Measurements from ENCODE around the gene PRR29.

PRR29 gene

DNA sequence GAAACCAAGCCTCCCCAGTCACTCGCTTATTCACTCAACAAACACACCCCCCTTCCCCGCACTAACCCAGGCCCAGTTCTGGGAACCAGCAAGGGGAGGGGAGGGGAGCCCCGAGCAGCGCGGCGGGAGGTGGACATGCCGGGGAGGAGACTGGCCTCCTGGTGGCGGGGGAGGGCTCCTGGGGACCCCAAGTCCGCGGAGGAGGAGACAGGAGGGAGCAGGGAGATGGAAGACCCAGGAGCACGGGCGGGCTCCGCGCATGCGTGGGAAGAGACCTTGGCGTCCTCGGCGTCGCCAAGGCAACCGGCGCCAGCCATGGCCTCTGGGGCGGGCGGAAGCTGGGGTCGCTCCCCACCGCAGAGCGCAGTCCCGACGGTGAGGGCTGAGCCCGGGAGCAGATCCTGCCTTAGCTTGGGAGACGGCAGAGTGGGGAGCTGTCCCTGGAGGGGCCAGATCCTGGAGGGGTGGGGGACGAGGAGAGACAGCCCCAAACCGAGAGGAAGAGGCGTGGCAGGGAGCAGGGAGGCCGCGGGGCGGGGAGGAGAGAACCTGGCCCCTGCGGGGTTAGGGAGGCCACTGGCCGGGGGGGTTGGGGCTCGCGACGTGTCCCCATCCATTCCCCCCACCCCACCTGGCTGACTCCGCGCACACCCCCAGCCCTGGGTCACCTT, at the start of gene PRR29:
TSS of gene PRR29 (plus strand) at position 302 of the 671 bp plus-strand sequence. CDS start at position 316, 14 bp downstream.
- Histone ChIP-seq H3K4me3 (ENCODE audit: low read length) (peak within 1 kb of the TSS; percentile 8), H3K9ac (ENCODE audit: low read length) (peak within 1 kb of the TSS; percentile 47), H3K36me3 (ENCODE audit: control insufficient read depth, insufficient read depth, low read length) (no peaks in the 10 kb centered on the region), H3K4me1 (ENCODE audit: control insufficient read depth, insufficient read depth, low read length) (peaks cover 38% of the 10 kb centered on the region), H3K9me3 (ENCODE audit: control insufficient read depth, low read length) (no peaks in the 10 kb centered on the region), H3K27me3 (ENCODE audit: control insufficient read depth, insufficient read depth, low read length) (peaks cover 26% of the 10 kb centered on the region)

DNA sequence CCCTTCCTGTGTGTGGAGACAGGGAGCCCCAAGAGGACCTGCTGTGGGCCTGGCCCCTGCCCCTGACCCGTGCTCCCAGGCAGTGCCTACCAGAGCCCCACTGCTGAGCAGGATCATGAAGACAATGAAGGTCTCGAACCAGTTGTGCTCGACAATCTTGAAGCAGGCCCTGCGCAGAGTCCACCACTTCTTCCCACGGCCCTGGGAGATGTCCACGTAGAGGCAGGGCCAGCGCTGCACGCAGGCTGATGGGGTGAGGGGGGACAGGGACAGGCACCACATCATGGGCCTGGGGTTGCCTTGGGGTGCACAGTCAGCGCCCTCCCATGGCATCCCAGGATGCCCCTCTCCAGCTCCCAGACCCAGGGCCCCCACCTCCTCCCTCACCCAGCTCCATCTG, 49.6 kb upstream of the PRR29 start:
- Histone ChIP-seq H3K9ac (ENCODE audit: low read length) (no peak overlapping the region), H3K9me3 (ENCODE audit: control insufficient read depth, low read length) (no peaks in the 10 kb centered on the region), H3K27me3 (ENCODE audit: control insufficient read depth, insufficient read depth, low read length) (peaks cover 9% of the 10 kb centered on the region), H3K4me3 (ENCODE audit: low read length) (no peak overlapping the region), H3K4me1 (ENCODE audit: control insufficient read depth, insufficient read depth, low read length) (no peaks in the 10 kb centered on the region), H3K36me3 (ENCODE audit: control insufficient read depth, insufficient read depth, low read length) (no peaks in the 10 kb centered on the region)

DNA sequence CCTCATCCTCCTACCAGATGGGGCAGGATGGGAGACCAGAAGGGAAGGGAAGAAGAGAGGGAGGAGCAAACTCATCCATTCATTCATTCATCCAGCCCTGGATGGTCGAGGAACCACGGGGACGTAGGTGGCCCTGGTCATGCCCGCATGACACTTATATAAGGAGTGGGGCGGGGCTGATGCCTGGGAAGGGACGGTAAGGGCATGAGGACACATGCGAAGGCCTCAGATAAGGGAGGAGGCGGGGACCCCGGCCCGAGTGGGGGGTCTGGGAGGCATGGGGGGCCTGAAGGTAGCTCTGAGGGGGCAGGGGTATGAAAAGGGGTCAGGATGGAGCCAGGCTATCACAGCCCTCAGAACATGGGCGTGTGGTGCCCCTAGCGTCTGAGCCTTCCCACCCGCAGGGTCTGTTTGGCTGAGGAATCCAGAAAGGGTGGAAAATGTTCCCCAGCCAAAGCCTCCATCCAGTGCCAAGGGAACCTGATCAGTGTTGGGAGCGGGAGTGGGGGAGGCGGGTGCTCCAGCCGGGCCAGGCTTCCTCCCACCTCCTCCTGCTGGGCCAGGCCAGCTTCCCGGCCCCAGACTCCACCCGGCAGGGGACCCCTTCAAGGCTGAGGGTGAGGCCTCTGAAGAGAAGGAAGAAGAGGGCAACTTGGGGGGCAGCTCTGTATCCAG, 48.4 kb upstream of the PRR29 start:
- no peak overlapping the region for H3K4me3 ChIP-seq (ENCODE audit: low read length)
- H3K27me3 ChIP-seq (ENCODE audit: control insufficient read depth, insufficient read depth, low read length): peaks cover 13% of the 10 kb centered on the region

DNA sequence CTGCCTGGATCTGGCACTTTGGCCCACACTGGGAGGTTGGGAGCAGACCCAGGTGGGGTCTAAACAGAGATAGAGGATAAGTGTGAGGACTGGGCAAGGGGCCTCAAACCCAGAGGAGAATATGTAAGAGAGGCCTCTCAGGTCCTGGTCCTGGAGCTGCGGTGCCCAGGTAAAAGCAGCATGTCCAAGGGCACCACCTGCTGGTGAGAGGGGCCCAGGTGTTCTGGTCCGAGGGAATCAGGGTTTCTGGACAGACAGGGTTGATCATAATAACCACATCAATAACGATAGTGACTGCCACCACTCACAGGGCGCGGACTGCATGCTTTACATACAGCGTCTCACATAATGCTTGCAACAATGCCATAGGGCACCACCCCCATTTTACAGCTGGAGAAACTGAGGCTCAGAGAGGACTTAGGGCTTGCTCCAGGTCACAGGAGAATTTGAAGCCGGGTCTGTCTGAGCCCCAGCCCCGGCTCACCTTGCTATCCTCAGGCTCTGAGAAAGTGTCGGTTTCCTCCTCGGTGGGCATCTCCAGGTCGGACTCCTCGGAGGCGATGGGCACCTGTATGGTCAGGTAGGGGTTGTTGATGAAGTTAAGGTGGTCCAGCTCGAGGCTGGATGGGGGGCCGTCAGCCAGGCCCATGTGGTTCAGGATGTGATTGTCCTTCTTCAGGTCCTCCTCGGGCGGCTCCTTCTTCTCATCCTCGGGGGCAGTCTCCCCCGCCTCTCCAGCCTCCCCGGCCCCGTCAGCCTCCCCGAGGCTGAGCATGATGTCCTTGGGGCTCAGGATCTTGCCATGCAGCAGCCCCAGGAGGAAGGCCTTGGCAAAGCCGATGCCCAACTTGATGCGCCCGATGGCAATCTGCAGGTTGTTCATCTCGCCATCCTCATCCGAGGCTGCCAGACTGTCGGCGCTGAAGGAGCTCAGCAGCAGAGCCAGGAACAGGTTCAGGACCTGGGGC, 46.9 kb upstream of the PRR29 start:
- Histone ChIP-seq H3K9ac (ENCODE audit: low read length) (no peak overlapping the region), H3K4me3 (ENCODE audit: low read length) (no peak overlapping the region), H3K9me3 (ENCODE audit: control insufficient read depth, low read length) (no peaks in the 10 kb centered on the region), H3K4me1 (ENCODE audit: control insufficient read depth, insufficient read depth, low read length) (no peaks in the 10 kb centered on the region), H3K27me3 (ENCODE audit: control insufficient read depth, insufficient read depth, low read length) (peaks cover 13% of the 10 kb centered on the region), H3K36me3 (ENCODE audit: control insufficient read depth, insufficient read depth, low read length) (no peaks in the 10 kb centered on the region)

More for the DNA sequence above, 48.4 kb upstream of the PRR29 start:
- Histone ChIP-seq H3K9ac (ENCODE audit: low read length) (no peak overlapping the region), H3K36me3 (ENCODE audit: control insufficient read depth, insufficient read depth, low read length) (no peaks in the 10 kb centered on the region), H3K4me1 (ENCODE audit: control insufficient read depth, insufficient read depth, low read length) (no peaks in the 10 kb centered on the region), H3K9me3 (ENCODE audit: control insufficient read depth, low read length) (no peaks in the 10 kb centered on the region)

DNA sequence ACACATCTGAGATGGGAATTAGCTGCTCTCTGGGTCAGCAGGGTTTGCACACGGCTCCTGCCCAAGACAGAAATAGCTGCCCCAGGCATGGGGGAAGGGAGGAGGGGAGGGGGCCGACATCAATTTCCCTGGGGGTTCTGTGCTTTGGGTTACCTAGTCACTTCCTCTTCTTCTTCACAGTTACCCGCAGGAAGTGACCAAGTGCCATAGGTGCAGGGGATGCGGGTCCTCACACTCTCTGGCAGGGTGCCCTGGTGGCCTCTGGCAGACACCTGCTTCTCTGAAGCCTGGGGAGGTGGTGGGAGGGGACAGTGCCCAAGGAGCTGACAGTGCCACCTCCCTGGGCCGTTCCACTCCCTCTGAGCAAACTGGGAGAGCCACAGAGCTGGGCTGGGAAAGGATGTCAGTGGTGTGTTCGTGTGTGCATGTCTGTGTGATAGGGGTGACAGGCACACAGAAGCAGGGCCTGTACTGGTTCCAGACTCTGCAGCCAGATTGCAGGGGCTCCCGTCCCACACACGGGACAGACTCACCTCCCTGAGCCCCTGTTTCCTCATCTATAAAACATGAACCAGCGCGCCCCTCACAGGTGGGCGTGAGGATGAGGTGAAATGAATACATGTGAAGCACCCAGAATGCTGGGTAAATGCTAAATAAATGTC, 43.6 kb upstream of the PRR29 start:
- Histone ChIP-seq H3K4me1 (ENCODE audit: control insufficient read depth, insufficient read depth, low read length) (no peaks in the 10 kb centered on the region), H3K4me3 (ENCODE audit: low read length) (no peak overlapping the region), H3K27me3 (ENCODE audit: control insufficient read depth, insufficient read depth, low read length) (peaks cover 13% of the 10 kb centered on the region), H3K9me3 (ENCODE audit: control insufficient read depth, low read length) (no peaks in the 10 kb centered on the region), H3K9ac (ENCODE audit: low read length) (no peak overlapping the region), H3K36me3 (ENCODE audit: control insufficient read depth, insufficient read depth, low read length) (no peaks in the 10 kb centered on the region)

DNA sequence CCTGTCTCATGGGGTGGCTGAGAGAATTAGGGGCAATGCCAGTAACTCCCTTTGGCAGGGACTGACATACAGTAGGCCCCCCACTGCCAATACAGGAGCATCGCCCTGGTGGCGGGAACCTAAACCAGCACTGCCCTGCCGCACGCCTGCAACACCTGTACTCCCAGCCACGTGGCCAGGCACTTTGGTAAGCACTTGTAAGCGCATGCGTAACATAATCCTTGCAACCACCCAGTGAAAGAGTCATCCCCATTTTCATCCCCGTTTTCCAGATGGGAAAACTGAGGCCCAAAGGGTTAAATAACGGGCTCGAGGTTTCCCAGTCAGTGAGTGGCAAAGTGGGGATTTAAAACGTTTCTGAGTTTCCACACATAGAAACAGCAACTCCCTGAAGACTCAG, 42.9 kb upstream of the PRR29 start:
- peaks cover 9% of the 10 kb centered on the region for H3K27me3 ChIP-seq (ENCODE audit: control insufficient read depth, insufficient read depth, low read length)
- no peaks in the 10 kb centered on the region for H3K4me1 ChIP-seq (ENCODE audit: control insufficient read depth, insufficient read depth, low read length)
- H3K9me3 ChIP-seq (ENCODE audit: control insufficient read depth, low read length): no peaks in the 10 kb centered on the region
- H3K4me3 ChIP-seq (ENCODE audit: low read length): no peak overlapping the region
- H3K9ac ChIP-seq (ENCODE audit: low read length): no peak overlapping the region
- H3K36me3 ChIP-seq (ENCODE audit: control insufficient read depth, insufficient read depth, low read length): no peaks in the 10 kb centered on the region

DNA sequence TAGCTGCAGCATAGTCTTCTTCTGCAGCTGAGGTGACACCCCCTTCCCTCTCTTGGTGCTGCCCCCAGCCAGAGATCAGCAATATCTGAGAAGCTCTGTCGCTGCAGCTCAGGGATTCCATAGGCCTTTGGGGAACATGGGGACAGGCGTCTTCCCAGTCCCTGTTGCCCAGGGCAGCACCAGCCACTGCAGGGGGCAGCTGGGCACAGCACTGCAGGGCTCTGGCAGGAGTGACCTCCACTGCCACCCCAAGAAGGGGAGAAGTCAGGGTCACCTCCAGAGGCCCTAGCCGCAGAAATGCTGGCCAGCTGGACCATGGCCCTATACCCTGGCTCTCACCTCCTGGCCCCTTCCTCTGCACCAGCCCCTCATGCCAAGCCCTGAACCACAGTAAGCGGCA, 42.4 kb upstream of the PRR29 start:
- Histone ChIP-seq H3K27me3 (ENCODE audit: control insufficient read depth, insufficient read depth, low read length) (peaks cover 9% of the 10 kb centered on the region), H3K9me3 (ENCODE audit: control insufficient read depth, low read length) (no peaks in the 10 kb centered on the region), H3K4me1 (ENCODE audit: control insufficient read depth, insufficient read depth, low read length) (peaks cover 5% of the 10 kb centered on the region), H3K36me3 (ENCODE audit: control insufficient read depth, insufficient read depth, low read length) (no peaks in the 10 kb centered on the region), H3K4me3 (ENCODE audit: low read length) (no peak overlapping the region), H3K9ac (ENCODE audit: low read length) (no peak overlapping the region)

DNA sequence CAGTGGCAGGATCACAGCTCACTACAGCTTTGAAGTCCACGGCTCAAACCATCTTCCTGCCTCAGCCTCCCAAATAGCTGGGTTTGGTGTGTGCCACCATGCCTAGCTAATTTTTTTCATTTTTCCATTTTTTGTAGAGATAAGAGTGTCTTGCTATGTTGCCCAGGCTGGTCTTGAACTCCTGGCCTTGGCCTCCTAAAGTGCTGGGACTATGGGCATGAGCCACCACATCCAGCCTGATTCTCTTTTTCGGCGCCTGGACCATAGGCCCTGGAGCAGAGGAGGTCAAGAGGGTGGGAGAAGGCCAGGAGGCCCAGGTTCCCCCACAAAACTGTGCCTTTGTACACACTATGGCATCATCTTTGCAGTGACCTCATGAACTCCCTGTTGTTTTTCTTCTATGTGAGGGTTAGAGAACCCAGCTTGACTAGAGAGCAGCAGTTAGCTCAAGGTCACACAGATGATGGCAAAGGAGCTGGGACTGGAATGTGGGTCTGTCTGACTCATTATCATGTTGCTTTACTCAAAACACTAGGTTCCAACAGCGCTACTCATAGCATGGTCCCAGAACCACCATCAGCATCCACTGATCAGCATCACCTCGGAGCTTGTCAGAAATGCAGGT, 41.7 kb upstream of the PRR29 start:
- no peak overlapping the region for H3K9ac ChIP-seq (ENCODE audit: low read length)
- no peaks in the 10 kb centered on the region for H3K9me3 ChIP-seq (ENCODE audit: control insufficient read depth, low read length)
- peaks cover 9% of the 10 kb centered on the region for H3K27me3 ChIP-seq (ENCODE audit: control insufficient read depth, insufficient read depth, low read length)
- H3K4me1 ChIP-seq (ENCODE audit: control insufficient read depth, insufficient read depth, low read length): peaks cover 11% of the 10 kb centered on the region
- H3K36me3 ChIP-seq (ENCODE audit: control insufficient read depth, insufficient read depth, low read length): no peaks in the 10 kb centered on the region
- no peak overlapping the region for H3K4me3 ChIP-seq (ENCODE audit: low read length)

DNA sequence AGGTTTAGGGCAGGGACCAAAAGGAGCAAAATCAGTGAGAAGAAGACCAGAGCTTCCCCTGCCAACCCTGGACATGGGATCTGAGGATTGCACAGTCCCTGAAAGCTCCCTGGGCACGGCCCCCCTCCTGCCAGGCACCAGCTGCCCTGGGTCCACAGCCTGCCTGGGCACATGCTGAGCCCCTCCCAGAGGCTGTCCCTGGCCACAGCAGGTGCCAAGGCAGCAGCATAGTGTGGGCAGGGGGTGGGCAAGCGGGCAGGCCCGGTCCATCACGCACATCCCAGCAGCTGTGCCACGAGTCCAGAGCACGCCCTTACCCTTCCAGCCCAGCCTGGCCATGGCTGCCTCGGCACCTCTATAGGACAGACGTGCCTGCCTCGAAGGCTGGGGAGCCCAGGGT, 38.1 kb upstream of the PRR29 start:
- H3K27me3 ChIP-seq (ENCODE audit: control insufficient read depth, insufficient read depth, low read length): no peaks in the 10 kb centered on the region
- H3K4me1 ChIP-seq (ENCODE audit: control insufficient read depth, insufficient read depth, low read length): peaks cover 15% of the 10 kb centered on the region
- H3K4me3 ChIP-seq (ENCODE audit: low read length): no peak overlapping the region

DNA sequence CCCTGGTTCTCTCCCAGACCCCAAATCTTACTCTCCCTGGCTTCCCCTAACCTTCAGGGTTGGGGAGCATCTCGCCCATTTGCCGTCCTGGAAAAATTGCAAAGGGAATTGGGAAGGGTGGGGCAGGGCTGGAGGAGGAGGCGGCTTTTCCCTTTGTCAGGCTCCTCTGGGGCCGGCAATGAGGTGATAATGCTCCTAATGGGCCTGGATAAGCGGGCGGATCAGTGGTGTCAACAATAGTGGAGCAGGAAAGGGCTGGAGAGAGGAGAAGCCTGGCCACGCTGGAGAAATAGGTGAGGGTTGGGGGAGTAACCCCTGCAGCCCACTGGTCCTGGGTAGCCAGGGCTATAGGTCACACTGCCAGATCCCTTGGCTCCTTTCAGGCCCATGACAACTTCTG, 37.7 kb upstream of the PRR29 start:
- Histone ChIP-seq H3K36me3 (ENCODE audit: control insufficient read depth, insufficient read depth, low read length) (no peaks in the 10 kb centered on the region), H3K9me3 (ENCODE audit: control insufficient read depth, low read length) (no peaks in the 10 kb centered on the region), H3K4me1 (ENCODE audit: control insufficient read depth, insufficient read depth, low read length) (peaks cover 15% of the 10 kb centered on the region), H3K4me3 (ENCODE audit: low read length) (no peak overlapping the region), H3K9ac (ENCODE audit: low read length) (no peak overlapping the region), H3K27me3 (ENCODE audit: control insufficient read depth, insufficient read depth, low read length) (no peaks in the 10 kb centered on the region)

More for the DNA sequence above, 38.1 kb upstream of the PRR29 start:
- Histone ChIP-seq H3K36me3 (ENCODE audit: control insufficient read depth, insufficient read depth, low read length) (no peaks in the 10 kb centered on the region), H3K9me3 (ENCODE audit: control insufficient read depth, low read length) (no peaks in the 10 kb centered on the region), H3K9ac (ENCODE audit: low read length) (no peak overlapping the region)
